Measurements from ENCODE around the gene GRID2.

DNA sequence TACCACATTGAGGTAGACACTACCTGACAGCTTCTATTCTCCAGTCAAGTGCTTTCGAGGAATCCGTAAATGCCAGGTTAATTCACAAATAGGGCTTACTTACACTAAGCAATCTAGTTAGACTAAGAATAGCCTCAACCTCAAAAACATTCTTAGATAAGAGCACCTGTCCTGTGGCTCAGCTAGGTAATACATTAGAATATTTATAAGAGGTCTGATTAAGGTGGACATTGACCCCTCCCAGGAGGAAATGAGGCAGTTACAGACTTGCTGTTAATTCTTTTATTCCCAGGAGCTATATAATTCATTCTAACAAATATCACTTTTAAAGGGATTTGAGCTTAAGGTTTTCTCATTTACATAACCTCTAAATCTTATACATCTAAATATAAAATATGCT, 758.1 kb downstream of the GRID2 start:
- TF ChIP-seq, protein P1, sequence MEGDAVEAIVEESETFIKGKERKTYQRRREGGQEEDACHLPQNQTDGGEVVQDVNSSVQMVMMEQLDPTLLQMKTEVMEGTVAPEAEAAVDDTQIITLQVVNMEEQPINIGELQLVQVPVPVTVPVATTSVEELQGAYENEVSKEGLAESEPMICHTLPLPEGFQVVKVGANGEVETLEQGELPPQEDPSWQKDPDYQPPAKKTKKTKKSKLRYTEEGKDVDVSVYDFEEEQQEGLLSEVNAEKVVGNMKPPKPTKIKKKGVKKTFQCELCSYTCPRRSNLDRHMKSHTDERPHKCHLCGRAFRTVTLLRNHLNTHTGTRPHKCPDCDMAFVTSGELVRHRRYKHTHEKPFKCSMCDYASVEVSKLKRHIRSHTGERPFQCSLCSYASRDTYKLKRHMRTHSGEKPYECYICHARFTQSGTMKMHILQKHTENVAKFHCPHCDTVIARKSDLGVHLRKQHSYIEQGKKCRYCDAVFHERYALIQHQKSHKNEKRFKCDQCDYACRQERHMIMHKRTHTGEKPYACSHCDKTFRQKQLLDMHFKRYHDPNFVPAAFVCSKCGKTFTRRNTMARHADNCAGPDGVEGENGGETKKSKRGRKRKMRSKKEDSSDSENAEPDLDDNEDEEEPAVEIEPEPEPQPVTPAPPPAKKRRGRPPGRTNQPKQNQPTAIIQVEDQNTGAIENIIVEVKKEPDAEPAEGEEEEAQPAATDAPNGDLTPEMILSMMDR (IDR thresholded peaks at IDR 0.05): no peak
- TF ChIP-seq POLR2A (IDR thresholded peaks at IDR 0.05): no peak
